GM12872 (cell line): ENCODE measurements around the gene MUSK.

Source experiments
- TF ChIP-seq, protein P1 (sequence below): IDR thresholded peaks from 3 replicates; pipeline ENCODE4 v1.5.1; 2011; ENCODE audit warnings: low read depth, mild to moderate bottlenecking, low read length, moderate library complexity; ENCODE audit not compliant: insufficient read depth

The MUSK gene

DNA sequence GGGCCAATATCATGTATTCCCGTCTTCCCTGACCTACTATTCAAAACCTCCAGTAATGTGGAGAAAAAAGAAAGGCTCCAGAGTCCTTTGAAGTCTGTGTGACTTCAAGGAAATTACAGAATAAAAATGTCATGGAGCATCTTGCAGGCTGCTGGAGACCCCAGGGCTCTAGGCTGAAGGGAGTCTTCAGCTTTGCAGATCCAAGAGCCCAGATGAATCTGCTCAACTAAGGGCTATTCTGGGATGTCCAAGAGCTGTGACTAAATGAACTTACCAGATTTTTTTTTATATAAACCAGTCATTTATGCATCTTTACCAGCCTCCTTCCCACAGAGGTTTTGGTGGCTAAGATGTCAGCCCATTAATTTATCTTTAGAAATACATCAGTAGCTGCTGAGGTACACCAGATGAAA lies 167.3 kb downstream of the MUSK start:
- TF ChIP-seq, protein P1, sequence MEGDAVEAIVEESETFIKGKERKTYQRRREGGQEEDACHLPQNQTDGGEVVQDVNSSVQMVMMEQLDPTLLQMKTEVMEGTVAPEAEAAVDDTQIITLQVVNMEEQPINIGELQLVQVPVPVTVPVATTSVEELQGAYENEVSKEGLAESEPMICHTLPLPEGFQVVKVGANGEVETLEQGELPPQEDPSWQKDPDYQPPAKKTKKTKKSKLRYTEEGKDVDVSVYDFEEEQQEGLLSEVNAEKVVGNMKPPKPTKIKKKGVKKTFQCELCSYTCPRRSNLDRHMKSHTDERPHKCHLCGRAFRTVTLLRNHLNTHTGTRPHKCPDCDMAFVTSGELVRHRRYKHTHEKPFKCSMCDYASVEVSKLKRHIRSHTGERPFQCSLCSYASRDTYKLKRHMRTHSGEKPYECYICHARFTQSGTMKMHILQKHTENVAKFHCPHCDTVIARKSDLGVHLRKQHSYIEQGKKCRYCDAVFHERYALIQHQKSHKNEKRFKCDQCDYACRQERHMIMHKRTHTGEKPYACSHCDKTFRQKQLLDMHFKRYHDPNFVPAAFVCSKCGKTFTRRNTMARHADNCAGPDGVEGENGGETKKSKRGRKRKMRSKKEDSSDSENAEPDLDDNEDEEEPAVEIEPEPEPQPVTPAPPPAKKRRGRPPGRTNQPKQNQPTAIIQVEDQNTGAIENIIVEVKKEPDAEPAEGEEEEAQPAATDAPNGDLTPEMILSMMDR, result no peak

- TF ChIP-seq, protein P1, result no peak
These were observed 168.9 kb downstream of the MUSK start for GRCh38 chr9:110837401-110838005.

- TF ChIP-seq, protein P1, result no peak
These were observed 173.6 kb downstream of the MUSK start for GRCh38 chr9:110842169-110842568.

- TF ChIP-seq, protein P1, result no peak
These were observed 174.4 kb downstream of the MUSK start for GRCh38 chr9:110842986-110843385.

- TF ChIP-seq, protein P1, result no peak
These were observed 175.5 kb downstream of the MUSK start for GRCh38 chr9:110844121-110844520.

- TF ChIP-seq, protein P1, result no peak
These were observed 177.6 kb downstream of the MUSK start for GRCh38 chr9:110846215-110846614.

DNA sequence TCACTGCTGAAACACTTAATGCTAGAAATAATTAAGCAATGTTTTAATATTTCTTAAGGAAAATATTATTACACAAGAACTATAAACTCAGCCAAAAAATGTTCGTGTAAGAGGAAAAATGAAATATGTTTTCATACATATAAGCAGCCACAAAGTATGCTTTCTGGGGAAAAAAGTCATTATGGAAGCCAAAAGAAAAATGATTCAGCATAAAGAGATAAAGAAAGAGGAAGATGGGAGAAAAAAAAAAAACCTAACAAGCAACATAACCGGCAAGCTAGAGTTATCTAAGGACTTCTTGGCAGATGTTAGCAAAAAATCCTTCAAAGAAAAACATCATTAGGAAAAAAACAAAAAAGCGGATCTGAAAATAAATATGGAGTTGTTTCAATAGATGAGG lies 179.1 kb downstream of the MUSK start:
- TF ChIP-seq, protein P1, result no peak
